ENCODE results near the gene MYPOP. TPM values are rescaled to one million over a fixed set of nuclear protein-coding genes. Genes with fewer than 3 reads are reported as not detected.

MYPOP gene
- total RNA-seq, 4 donors from 2014 or later = 3.8 to 7.9 (median 6.0) TPM

DNA sequence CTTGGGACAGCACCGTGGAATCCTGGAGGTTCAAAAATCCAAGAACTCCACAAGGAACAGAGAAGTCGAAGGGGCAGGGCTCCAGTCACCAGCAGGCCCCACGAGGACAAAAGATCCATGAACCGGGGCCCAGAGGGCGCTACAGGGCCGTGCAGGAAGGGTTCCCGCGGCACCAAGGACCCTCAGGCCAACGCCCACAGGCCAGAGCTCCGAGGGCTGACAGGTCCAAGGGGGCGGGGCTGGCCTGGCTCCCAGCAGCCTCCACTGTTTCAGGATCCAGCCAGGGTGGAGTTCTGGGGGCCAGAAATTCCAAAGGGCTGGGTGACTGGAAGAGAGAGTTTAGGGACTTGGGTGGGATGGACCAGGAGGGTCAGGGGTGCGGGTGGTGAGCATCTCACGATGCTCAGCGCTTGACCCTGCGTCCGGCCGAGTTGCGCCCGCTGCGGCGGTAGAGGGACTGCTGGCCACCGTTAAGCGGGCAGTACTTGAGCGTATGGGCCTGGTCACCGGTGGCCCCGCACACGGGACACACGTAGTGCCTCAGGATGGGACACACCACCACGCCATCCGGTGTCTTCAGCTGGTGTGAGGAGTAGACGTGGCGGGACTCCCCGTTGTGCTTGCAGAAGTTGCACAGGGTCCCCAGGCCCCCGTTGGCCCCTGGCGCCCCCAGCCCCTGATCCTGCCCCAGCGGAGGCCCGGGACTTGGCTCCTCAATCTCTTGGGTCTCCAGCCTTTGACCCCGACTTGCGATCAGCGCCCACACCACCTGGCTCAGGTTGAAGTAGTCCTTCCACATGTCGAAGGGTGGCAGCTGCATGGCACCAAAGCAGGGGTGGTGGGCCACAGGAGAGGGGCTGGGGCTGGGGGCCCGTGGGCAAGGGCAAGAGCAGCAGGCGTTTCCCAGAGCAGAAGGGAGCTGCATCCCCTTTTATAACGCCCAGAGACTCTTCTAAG is 11.7 kb upstream of the MYPOP start, which contains the start of gene NANOS2:
TSS of gene NANOS2 (minus strand) at position 905 of the 957 bp plus-strand sequence. CDS start at position 820, 85 bp downstream.
- WGBS = 36% methylated on average over 10 of the region's 44 CpGs
- TF ChIP-seq EP300 (IDR thresholded peaks at IDR 0.05) (no peak), POLR2A (IDR thresholded peaks at IDR 0.05; ENCODE audit: low read depth) (no peak), POLR2AphosphoS5 (IDR thresholded peaks at IDR 0.05) (no peak)
- TF ChIP-seq, protein P1, sequence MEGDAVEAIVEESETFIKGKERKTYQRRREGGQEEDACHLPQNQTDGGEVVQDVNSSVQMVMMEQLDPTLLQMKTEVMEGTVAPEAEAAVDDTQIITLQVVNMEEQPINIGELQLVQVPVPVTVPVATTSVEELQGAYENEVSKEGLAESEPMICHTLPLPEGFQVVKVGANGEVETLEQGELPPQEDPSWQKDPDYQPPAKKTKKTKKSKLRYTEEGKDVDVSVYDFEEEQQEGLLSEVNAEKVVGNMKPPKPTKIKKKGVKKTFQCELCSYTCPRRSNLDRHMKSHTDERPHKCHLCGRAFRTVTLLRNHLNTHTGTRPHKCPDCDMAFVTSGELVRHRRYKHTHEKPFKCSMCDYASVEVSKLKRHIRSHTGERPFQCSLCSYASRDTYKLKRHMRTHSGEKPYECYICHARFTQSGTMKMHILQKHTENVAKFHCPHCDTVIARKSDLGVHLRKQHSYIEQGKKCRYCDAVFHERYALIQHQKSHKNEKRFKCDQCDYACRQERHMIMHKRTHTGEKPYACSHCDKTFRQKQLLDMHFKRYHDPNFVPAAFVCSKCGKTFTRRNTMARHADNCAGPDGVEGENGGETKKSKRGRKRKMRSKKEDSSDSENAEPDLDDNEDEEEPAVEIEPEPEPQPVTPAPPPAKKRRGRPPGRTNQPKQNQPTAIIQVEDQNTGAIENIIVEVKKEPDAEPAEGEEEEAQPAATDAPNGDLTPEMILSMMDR (IDR thresholded peaks at IDR 0.05) = no peak
- intact Hi-C loops (cut with DNase I) = no loop called here

DNA sequence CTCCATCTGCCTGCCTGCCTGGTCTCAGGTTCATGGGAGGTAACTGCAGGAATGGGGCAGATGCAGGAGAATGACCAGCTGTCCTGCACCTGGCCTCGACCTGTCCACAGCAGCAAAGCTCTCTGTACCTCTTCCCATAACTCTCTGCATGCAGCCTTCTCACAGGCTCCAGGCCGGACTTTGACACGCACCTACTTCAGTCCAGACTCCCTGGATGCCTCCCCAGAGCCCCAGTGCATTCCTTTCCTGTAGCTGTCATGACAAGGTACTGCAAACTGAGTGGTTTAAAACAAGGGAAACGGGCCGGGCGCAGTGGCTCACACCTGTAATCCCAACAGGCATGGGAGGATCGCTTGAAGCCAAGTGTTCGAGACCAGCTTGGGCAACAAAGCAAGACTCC is 8.9 kb upstream of the MYPOP start:
- intact Hi-C loops (cut with DNase I) = no loop called here
- 74% methylated on average over 7 of the region's 8 CpGs for WGBS
- peaks cover 0 to 60% (median 2%) of the 10 kb centered on the region in 4 donors for H3K27me3 ChIP-seq

More for the DNA sequence above, 11.7 kb upstream of the MYPOP start, which contains the start of gene NANOS2:
- H3K9me3 ChIP-seq = no peaks in the 10 kb centered on the region
- H3K4me3 ChIP-seq = no peak within 1 kb of the TSS
- H3K27ac ChIP-seq (replicated peaks in 1 of 4) = no peak within 1 kb of the TSS
- peaks cover 0 to 70% (median 2%) of the 10 kb centered on the region in 4 donors for H3K27me3 ChIP-seq
- no peak for DNase-seq (ENCODE audit: extremely low spot score)
- H3K36me3 ChIP-seq = no peaks in the 10 kb centered on the region
- H3K4me1 ChIP-seq = no peaks in the 10 kb centered on the region

DNA sequence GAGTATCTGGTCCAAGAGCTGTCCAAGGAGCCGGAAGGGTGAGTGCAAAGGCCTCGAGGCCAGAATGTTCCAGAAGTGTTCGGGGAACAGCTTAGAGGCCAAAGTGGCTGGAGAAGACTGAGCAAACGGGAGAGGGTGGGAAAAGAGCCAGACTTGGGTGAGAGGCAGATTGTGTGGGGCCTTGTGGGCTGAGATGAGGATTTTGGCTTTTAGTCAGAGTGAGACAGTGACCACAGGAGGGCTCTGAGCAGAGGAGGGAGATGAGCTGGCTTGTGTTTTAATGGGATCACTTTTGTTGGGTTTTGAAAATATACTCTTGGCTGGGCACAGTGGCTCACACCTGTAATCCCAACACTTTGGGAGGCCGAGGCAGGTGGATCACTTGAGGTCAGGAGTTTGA is 6.5 kb upstream of the MYPOP start:
- 78% methylated on average over 5 of the region's 5 CpGs for WGBS
- Histone ChIP-seq H3K4me1 (no peaks in the 10 kb centered on the region), H3K4me3 (no peak overlapping the region), H3K9me3 (no peaks in the 10 kb centered on the region), H3K36me3 (no peaks in the 10 kb centered on the region), H3K27ac (replicated peaks in 1 of 4) (no peak overlapping the region), H3K27me3 (peaks cover 0 to 40% (median 1%) of the 10 kb centered on the region in 4 donors)
- no peak for DNase-seq (ENCODE audit: extremely low spot score)
- no peak for TF ChIP-seq EP300 (IDR thresholded peaks at IDR 0.05)
- TF ChIP-seq POLR2A (IDR thresholded peaks at IDR 0.05; ENCODE audit: low read depth) = no peak
- TF ChIP-seq, protein P1 (IDR thresholded peaks at IDR 0.05) = no peak
- TF ChIP-seq POLR2AphosphoS5 (IDR thresholded peaks at IDR 0.05) = no peak
- intact Hi-C loops (cut with DNase I) = loop anchor here (10.0 kb wide), 1 partner anchor 86 kb away; the partner anchor contains the start of gene CCDC61

More for the DNA sequence above, 8.9 kb upstream of the MYPOP start:
- Histone ChIP-seq H3K36me3 (no peaks in the 10 kb centered on the region), H3K9me3 (no peaks in the 10 kb centered on the region), H3K27ac (replicated peaks in 1 of 4) (no peak overlapping the region), H3K4me1 (no peaks in the 10 kb centered on the region), H3K4me3 (no peak overlapping the region)
- no peak for DNase-seq (ENCODE audit: extremely low spot score)
- TF ChIP-seq, protein P1 (IDR thresholded peaks at IDR 0.05) = no peak
- TF ChIP-seq EP300 (IDR thresholded peaks at IDR 0.05) (no peak), POLR2AphosphoS5 (IDR thresholded peaks at IDR 0.05) (no peak), POLR2A (IDR thresholded peaks at IDR 0.05; ENCODE audit: low read depth) (no peak)

DNA sequence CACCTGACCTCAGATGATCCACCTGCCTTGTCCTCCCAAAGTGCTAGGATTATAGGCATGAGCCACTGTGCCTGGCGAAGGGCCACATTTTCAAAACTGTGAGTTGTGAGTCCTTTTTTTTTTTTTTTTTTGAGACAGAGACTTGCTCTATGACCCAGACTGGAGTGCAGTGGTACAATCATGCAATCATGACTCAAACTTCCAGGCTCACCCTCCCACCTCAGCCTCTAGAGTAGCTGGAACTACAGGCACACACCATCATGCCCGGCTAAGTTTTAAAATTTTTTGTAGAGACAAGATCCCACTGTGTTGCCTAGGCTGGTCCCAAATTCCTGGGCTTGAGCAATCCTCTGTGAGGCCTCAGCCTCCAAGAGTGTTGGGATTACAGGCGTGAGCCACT is 3.8 kb upstream of the MYPOP start:
- no peak for DNase-seq (ENCODE audit: extremely low spot score)
- Histone ChIP-seq H3K27me3 (peaks cover 0 to 14% (median 2%) of the 10 kb centered on the region in 4 donors), H3K9me3 (no peaks in the 10 kb centered on the region), H3K36me3 (no peaks in the 10 kb centered on the region), H3K27ac (replicated peaks in 1 of 4) (no peak overlapping the region), H3K4me1 (peaks cover 11 to 19% (median 17%) of the 10 kb centered on the region in 4 donors), H3K4me3 (no peak overlapping the region)
- intact Hi-C loops (cut with DNase I) = loop anchor here (10.0 kb wide), 1 partner anchor 89 kb away; the partner anchor contains the start of gene CCDC61
- 93% methylated on average over 3 of the region's 3 CpGs for WGBS
- TF ChIP-seq EP300 (IDR thresholded peaks at IDR 0.05) (no peak), POLR2A (IDR thresholded peaks at IDR 0.05; ENCODE audit: low read depth) (no peak), POLR2AphosphoS5 (IDR thresholded peaks at IDR 0.05) (no peak)
- TF ChIP-seq, protein P1 (IDR thresholded peaks at IDR 0.05) = no peak
